C1 segment of cervical spinal cord (tissue), 14 donors: ENCODE data around the gene B3GALT6.

Experiments
- DNase-seq, 14 donors: peaks; one replicate each; lab custom pipeline; 2025; lab: John Stamatoyannopoulos, UW

The B3GALT6 gene

DNA sequence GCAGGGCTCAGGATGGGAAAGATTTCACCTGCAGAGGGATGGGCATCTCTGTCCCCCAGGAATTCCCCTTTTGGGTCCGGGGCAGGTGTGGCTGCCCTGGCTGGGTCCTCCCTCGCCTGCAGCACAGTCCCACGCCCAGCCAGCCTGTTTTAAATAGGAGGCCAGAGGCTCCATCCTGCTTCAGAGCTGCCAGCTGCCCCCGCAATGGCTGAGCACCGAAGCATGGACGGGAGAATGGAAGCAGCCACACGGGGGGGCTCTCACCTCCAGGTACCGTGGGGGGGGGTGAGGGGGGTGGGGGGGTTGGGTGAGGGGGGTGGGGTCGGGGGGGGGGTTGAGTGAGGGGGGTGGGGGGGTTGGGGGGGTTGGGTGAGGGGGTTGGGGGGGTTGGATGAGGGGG is 51.8 kb downstream of the B3GALT6 start:
- DNase-seq = no peak
